HepG2 (cell line): Measurements from ENCODE around the gene REP15. TPM values are rescaled to one million over a fixed set of nuclear protein-coding genes. Genes with fewer than 3 reads are reported as not detected.

Experiments
- FOXP1 ChIP-seq, 2 experiments: fragments of 450-650 bp in 1 of 2; IDR thresholded peaks; 2 replicates each; pipeline ENCODE4 v1.6.1; 2017 to 2018; ENCODE audit warnings: antibody characterized with exemption in 1 of 2
- HOXA3 ChIP-seq: sonication (generic); formaldehyde crosslinking; IDR thresholded peaks from 2 replicates; pipeline ENCODE4 v1.5.0; 2020; ENCODE audit warnings: missing genetic modification reagents
- HOXA5 ChIP-seq: sonication (generic); formaldehyde crosslinking; IDR thresholded peaks from 2 replicates; pipeline ENCODE4 v1.4.0; 2020; ENCODE audit warnings: missing genetic modification reagents
- LCORL ChIP-seq, 2 experiments: fragments of 450-650 bp in 1 of 2; sonication (generic) in 1 of 2; formaldehyde crosslinking in 1 of 2; IDR thresholded peaks; 2 replicates each; pipeline versions ENCODE4 v1.5.0 to v1.6.1; 2017 to 2020; ENCODE audit warnings: antibody characterized with exemption in 1 of 2, missing genetic modification reagents in 1 of 2
- MED8 ChIP-seq: sonication (generic); formaldehyde crosslinking; IDR thresholded peaks from 2 replicates; pipeline ENCODE4 v1.8.1; 2023; ENCODE audit warnings: mild to moderate bottlenecking, missing genetic modification reagents; ENCODE audit not compliant: insufficient replicate concordance
- NFIB ChIP-seq: sonication (generic); formaldehyde crosslinking; IDR thresholded peaks from 2 replicates; pipeline ENCODE4 v1.9.0; 2021; ENCODE audit warnings: missing genetic modification reagents, mild to moderate bottlenecking, borderline replicate concordance
- PHF20 ChIP-seq: sonication (generic); formaldehyde crosslinking; IDR thresholded peaks from 2 replicates; pipeline ENCODE4 v1.5.0; 2020; ENCODE audit warnings: mild to moderate bottlenecking, missing genetic modification reagents
- RARA ChIP-seq: IDR thresholded peaks from 2 replicates; pipeline ENCODE4 v1.6.1; 2016; ENCODE audit warnings: missing genetic modification reagents, missing compliant biosample characterization
- REXO4 ChIP-seq: sonication (generic); formaldehyde crosslinking; IDR thresholded peaks from 2 replicates; pipeline ENCODE4 v1.8.0; 2022; ENCODE audit warnings: missing genetic modification reagents, mild to moderate bottlenecking, borderline replicate concordance
- TBX3 ChIP-seq: fragments of 450-650 bp; IDR thresholded peaks from 2 replicates; pipeline ENCODE4 v1.6.1; 2017; ENCODE audit warnings: antibody characterized with exemption, mild to moderate bottlenecking, inconsistent platforms, borderline replicate concordance
- TMF1 ChIP-seq: sonication (generic); formaldehyde crosslinking; IDR thresholded peaks from 2 replicates; pipeline ENCODE4 v1.8.1; 2022; ENCODE audit warnings: low read depth, missing genetic modification reagents
- XRCC5 ChIP-seq: fragments of 200-400 bp; formaldehyde crosslinking; optimal IDR thresholded peaks from 2 replicates; pipeline ENCODE3; 2017; ENCODE audit warnings: mild to moderate bottlenecking, low read length
- ZFP36L2 ChIP-seq: sonication (generic); formaldehyde crosslinking; IDR thresholded peaks from 2 replicates; pipeline ENCODE4 v1.4.0; 2020; ENCODE audit warnings: missing genetic modification reagents
- ZNF34 ChIP-seq: sonication (generic); formaldehyde crosslinking; IDR thresholded peaks from 2 replicates; pipeline ENCODE4 v1.4.0; 2020; ENCODE audit warnings: mild to moderate bottlenecking, missing genetic modification reagents, borderline replicate concordance
- ZNF431 ChIP-seq: sonication (generic); formaldehyde crosslinking; IDR thresholded peaks from 2 replicates; pipeline ENCODE4 v1.9.0; 2022; ENCODE audit warnings: missing genetic modification reagents, low read depth, mild to moderate bottlenecking, borderline replicate concordance
- ZNF749 ChIP-seq: sonication (generic); formaldehyde crosslinking; IDR thresholded peaks from 2 replicates; pipeline ENCODE4 v1.8.0; 2022; ENCODE audit warnings: mild to moderate bottlenecking, missing genetic modification reagents, moderate library complexity, borderline replicate concordance
- ZNF788 ChIP-seq: sonication (generic); formaldehyde crosslinking; IDR thresholded peaks from 2 replicates; pipeline ENCODE4 v1.5.0; 2020; ENCODE audit warnings: mild to moderate bottlenecking, missing genetic modification reagents, borderline replicate concordance
- polyA plus RNA-seq, 8 experiments: library from polyadenylated mRNA; depleted of rRNA in 3 of 8; stranded (reverse) in 7 of 8; unstranded in 1 of 8; fragments of >200 nt; fragmentation: Illumina TruSeq in 4 of 8; extraction: Trizol in 4 of 8; gene quantifications; 2 replicates each; pipeline versions ENCODE4 v1.2.1 to v1.2.3, GENCODE V29; 2011 to 2016; ENCODE audit warnings: low read depth in 4 of 8, missing spikeins in 1 of 8, mixed read lengths in 1 of 8; ENCODE audit not compliant: insufficient read depth in 1 of 8
- total RNA-seq, 5 experiments: library from RNA; depleted of rRNA; stranded (reverse); fragments of >200 nt; fragmentation: Illumina TruSeq; extraction: Trizol; gene quantifications; 2 replicates each; pipeline ENCODE4 v1.2.3, GENCODE V29; 2016; ENCODE audit warnings: low read depth in 1 of 5
- TF ChIP-seq, protein P1 (sequence below): sonication (generic); formaldehyde crosslinking; IDR thresholded peaks from 2 replicates; pipeline ENCODE4 v1.4.0; 2020; ENCODE audit warnings: missing genetic modification reagents, mild to moderate bottlenecking, borderline replicate concordance
- TF ChIP-seq, protein P2 (sequence below): sonication (generic); formaldehyde crosslinking; IDR thresholded peaks from 2 replicates; pipeline ENCODE4 v1.4.0; 2020; ENCODE audit warnings: missing genetic modification reagents
- TF ChIP-seq, protein P3 (sequence below): sonication (generic); formaldehyde crosslinking; IDR thresholded peaks from 2 replicates; pipeline ENCODE4 v1.4.0; 2020; ENCODE audit warnings: missing genetic modification reagents, borderline replicate concordance
- TF ChIP-seq, protein P4 (sequence below): sonication (generic); formaldehyde crosslinking; conservative IDR thresholded peaks from 2 replicates; pipeline ENCODE4 v1.4.0; 2020; ENCODE audit warnings: missing genetic modification reagents

Gene REP15
- total and polyA plus RNA-seq, 2 of the 13 experiments (the other 11 are each of a cell fraction or from before 2014, with no cell fraction given) = 0.12 to 0.64 TPM

DNA sequence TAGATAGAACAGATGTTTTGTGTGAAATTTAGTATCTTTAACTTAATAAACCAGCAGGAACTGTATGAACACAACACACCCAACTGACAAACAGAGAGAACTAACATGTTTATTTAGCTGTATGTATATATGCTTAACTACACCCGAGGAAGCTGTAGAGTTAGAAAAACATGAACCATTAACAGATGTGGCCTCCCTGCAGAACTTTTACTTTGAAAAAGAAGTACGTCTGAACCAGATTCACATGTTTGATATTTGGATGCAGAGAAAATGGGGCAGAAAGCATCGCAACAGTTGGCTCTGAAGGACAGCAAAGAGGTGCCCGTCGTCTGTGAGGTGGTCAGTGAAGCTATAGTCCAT, at the start of gene REP15 (continued):
- TF ChIP-seq, protein P1, sequence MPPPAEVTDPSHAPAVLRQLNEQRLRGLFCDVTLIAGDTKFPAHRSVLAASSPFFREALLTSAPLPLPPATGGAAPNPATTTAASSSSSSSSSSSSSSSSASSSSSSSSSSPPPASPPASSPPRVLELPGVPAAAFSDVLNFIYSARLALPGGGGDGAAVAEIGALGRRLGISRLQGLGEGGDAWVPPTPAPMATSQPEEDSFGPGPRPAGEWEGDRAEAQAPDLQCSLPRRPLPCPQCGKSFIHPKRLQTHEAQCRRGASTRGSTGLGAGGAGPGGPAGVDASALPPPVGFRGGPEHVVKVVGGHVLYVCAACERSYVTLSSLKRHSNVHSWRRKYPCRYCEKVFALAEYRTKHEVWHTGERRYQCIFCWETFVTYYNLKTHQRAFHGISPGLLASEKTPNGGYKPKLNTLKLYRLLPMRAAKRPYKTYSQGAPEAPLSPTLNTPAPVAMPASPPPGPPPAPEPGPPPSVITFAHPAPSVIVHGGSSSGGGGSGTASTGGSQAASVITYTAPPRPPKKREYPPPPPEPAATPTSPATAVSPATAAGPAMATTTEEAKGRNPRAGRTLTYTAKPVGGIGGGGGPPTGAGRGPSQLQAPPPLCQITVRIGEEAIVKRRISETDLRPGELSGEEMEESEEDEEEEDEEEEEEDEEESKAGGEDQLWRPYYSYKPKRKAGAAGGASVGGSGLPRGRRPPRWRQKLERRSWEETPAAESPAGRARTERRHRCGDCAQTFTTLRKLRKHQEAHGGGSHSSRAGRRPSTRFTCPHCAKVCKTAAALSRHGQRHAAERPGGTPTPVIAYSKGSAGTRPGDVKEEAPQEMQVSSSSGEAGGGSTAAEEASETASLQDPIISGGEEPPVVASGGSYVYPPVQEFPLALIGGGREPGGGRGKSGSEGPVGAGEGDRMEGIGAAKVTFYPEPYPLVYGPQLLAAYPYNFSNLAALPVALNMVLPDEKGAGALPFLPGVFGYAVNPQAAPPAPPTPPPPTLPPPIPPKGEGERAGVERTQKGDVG (CRISPR knock-in tag) = no peak
- TF ChIP-seq ZFP36L2 (CRISPR knock-in tag) (no peak), LCORL (IDR thresholded peaks at IDR 0.05) (no peak), LCORL (CRISPR knock-in tag; IDR thresholded peaks at IDR 0.05) (peak; percentile 48; the same call in 1 of the 2 replicates), HOXA3 (CRISPR knock-in tag) (no peak; the same call in 1 of the 2 replicates), PHF20 (CRISPR knock-in tag) (no peak), XRCC5 (no peak), ZNF34 (no peak), TMF1 (CRISPR knock-in tag) (no peak), NFIB (no peak), RARA (CRISPR knock-in tag) (no peak), HOXA5 (0 out of 2 replicates have a peak, but pooled peaks have one; percentile 31), ZNF431 (CRISPR knock-in tag) (no peak), REXO4 (CRISPR knock-in tag) (no peak), MED8 (no peak), ZNF749 (CRISPR knock-in tag) (no peak), TBX3 (peak; percentile 75; the same call in 1 of the 2 replicates), ZNF788 (CRISPR knock-in tag) (no peak), FOXP1 (IDR thresholded peaks at IDR 0.05) (no peak), FOXP1 (CRISPR knock-in tag; IDR thresholded peaks at IDR 0.05) (peak; percentile 67)
- TF ChIP-seq, protein P2, sequence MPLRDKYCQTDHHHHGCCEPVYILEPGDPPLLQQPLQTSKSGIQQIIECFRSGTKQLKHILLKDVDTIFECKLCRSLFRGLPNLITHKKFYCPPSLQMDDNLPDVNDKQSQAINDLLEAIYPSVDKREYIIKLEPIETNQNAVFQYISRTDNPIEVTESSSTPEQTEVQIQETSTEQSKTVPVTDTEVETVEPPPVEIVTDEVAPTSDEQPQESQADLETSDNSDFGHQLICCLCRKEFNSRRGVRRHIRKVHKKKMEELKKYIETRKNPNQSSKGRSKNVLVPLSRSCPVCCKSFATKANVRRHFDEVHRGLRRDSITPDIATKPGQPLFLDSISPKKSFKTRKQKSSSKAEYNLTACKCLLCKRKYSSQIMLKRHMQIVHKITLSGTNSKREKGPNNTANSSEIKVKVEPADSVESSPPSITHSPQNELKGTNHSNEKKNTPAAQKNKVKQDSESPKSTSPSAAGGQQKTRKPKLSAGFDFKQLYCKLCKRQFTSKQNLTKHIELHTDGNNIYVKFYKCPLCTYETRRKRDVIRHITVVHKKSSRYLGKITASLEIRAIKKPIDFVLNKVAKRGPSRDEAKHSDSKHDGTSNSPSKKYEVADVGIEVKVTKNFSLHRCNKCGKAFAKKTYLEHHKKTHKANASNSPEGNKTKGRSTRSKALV (CRISPR knock-in tag) = no peak
- TF ChIP-seq, protein P3, sequence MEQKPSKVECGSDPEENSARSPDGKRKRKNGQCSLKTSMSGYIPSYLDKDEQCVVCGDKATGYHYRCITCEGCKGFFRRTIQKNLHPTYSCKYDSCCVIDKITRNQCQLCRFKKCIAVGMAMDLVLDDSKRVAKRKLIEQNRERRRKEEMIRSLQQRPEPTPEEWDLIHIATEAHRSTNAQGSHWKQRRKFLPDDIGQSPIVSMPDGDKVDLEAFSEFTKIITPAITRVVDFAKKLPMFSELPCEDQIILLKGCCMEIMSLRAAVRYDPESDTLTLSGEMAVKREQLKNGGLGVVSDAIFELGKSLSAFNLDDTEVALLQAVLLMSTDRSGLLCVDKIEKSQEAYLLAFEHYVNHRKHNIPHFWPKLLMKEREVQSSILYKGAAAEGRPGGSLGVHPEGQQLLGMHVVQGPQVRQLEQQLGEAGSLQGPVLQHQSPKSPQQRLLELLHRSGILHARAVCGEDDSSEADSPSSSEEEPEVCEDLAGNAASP = no peak
- TF ChIP-seq, protein P4, sequence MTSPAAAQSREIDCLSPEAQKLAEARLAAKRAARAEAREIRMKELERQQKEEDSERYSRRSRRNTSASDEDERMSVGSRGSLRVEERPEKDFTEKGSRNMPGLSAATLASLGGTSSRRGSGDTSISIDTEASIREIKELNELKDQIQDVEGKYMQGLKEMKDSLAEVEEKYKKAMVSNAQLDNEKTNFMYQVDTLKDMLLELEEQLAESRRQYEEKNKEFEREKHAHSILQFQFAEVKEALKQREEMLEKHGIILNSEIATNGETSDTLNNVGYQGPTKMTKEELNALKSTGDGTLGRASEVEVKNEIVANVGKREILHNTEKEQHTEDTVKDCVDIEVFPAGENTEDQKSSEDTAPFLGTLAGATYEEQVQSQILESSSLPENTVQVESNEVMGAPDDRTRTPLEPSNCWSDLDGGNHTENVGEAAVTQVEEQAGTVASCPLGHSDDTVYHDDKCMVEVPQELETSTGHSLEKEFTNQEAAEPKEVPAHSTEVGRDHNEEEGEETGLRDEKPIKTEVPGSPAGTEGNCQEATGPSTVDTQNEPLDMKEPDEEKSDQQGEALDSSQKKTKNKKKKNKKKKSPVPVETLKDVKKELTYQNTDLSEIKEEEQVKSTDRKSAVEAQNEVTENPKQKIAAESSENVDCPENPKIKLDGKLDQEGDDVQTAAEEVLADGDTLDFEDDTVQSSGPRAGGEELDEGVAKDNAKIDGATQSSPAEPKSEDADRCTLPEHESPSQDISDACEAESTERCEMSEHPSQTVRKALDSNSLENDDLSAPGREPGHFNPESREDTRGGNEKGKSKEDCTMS = no peak
